Stimulated activated CD8-positive, alpha-beta memory T cell treated with anti-CD3 and anti-CD28 coated beads, Interleukin-12 subunit alpha, Interleukin-12 subunit beta, amount 100 ng/mL, for 1 hour (primary cell): ENCODE data around the gene TUBA4B.
"Not testable (repeated sequence)": the region's sequence is repeated elsewhere in the genome, so short reads cannot be mapped to it uniquely, and the experiment has no call there.

Experiments
- DNase-seq: peaks from one replicate; pipeline ENCODE4 v3.0.0-alpha.2; 2020; ENCODE audit warnings: low read depth

TUBA4B gene

DNA sequence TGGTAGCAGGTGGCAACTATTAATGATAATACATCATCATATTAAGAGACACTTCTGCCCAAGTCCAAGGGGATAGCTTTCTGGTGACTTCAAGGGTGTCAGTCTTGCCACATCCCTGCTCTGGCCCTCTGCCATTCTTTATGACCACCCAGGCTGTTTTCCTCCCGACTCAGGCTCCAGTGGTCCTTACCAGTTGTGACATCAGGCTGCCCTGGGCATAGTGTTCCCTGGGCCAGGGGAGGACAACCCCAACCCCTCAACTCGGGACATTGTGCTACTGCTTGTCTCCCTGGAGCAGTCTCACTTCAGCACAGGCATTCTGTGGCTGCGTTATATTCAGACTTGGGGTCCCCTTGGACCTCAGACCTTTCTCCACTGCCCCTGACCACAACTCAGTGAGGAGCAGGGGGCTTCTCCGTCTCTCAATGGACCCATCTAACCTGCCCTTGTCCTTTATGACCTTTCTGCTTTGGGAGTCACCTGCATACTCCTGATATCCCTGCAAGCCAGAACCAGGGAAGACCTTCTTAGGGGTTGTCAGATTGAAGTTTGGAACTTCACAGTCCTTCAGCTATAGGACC is 39.0 kb downstream of the TUBA4B start:
- DNase-seq, result no peak

DNA sequence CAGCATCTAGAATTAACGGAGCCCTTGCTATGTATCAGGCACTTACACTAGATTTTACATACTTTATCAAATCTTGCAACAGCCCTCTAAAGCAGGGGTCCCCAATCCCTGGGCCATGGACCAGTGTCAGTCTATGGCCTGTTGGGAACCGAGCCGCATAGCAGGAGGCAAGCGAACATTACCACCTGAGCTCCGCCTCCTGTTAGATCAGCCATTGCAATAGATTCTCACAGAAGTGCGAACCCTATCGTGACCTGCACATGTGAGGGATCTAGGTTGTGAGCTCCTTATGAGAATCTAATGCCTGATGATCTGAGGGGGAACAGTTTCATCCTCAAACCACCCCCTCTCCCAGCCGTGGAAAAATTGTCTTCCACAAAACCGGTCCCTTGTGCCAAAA is 39.6 kb downstream of the TUBA4B start:
- DNase-seq, result no peak

DNA sequence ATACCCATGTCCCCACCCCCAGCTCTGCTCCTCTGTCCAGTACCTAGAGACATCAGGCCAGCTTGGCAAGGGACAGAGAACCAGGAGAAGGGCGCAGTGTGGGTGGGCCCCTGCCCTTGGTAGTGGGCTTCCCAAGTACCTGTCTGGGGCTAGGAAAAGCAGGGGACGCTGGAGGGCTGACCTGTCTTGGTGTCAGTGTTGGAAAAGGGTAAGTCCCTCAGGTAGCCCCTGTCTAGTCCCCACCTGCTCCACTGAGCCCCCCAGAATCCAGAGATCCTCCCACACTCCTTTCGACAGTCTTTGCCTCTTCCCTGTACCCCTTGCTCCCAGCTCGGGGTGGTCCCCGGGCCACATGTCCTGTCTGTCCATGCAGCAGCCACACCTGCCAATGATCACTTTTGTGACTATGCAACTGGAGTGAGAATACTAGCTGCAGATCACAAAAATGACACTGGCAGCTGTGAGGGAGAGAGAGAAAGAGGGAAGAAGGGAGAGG is 40.7 kb downstream of the TUBA4B start:
- no peak for DNase-seq

DNA sequence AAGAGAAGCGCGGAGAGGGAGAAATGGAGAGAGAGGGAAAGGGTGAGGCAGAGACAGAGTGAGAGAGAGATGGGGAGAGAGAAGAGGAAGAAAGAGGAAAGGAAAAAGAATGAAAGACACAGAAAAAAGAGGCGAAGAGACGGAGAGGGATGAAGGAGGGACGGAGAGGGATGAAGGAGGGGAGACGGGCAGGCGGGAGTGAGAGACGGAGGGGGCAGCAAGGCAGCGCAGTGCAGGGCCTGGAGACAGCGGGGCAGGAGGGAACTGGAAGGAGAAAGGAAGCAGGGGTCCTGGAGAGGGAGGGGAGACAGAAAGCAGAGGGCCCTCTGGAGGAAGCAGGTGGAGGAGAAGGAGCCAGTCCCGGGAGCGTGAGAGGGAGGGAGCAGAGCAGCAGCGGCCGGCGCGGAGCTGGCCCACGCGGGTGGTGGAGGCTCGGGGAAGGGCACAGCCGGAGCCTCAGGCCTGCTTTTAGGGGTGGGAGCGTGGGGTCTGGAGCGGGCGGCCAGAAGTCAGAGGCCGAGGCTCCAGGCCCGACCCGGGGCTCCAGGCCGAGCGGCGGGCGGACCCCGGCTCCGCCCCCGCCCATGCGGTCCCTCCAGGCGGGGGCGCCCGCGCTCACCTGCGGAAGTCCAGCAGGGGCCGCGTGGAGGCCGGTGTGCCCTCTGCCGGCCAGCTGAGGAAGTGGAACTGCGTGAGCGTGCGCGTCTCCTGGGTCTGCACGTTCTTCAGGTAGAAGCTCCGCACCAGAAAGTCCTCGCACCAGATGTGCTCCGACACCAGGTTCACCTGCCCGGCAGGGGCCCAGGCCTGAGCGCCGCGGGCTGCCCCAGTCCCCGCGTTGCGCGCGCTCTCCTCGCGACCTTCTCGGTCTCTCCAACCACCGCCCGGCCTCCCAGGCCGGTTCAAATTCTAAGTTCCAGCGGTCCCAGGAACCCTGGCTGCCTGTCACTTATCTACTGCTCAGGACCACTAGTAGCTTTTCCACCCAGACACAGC is 41.6 kb downstream of the TUBA4B start:
- DNase-seq, result peak; percentile 78

DNA sequence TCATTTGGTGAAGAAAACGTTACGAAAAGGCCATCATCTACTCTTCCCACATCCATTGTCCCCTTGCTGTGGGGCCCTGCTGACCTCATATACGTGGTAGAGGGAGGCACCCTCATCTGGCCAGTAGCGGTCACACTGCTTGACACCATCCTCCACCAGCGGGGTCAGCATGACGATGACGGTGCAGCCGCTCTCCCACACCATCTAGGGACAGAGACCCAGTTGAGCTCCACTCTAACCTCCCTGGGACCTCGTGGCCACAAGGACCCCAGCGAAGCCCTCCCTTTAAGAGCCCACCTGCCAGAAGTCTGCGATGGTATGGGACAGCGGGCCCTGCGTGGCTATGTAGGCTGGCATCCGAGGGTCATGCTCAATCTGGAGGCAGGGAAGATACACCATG is 43.1 kb downstream of the TUBA4B start:
- no peak for DNase-seq

DNA sequence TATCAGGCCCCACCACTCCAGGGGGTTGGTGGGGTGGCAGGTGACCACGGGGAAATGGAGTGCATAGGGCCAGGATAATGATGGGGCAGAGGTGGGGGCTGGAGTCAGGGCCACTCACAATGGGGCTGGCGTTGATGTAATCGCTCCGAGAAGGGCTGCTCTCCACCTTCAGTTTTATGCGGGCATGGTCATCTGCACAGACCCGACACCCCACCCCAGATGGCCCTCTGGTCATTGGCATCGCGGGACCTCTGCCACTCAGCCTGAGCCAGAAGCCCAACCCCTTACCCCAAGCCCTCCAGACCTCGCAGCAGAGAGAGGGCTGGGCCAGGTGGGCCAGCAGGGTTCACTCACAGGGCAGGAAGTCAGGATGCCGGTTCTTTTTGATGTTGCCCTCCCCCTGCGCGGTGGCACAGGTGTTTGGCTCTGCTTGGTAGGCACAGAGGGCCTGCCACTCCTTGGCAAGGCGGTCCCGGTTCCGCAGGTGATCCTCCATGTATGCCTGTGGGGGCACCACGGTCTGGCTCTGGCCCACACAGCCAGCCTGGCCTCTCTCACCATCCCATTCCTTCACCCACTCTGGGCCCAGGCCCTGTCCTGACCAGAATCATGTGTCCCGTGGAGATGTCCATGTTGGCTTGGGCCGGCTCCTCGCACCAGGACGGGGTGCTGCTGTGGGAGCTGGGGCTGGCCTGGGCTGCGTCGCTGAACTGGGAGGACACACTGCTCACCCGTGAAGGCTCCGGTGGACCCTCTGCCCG is 43.8 kb downstream of the TUBA4B start:
- DNase-seq, result no peak

DNA sequence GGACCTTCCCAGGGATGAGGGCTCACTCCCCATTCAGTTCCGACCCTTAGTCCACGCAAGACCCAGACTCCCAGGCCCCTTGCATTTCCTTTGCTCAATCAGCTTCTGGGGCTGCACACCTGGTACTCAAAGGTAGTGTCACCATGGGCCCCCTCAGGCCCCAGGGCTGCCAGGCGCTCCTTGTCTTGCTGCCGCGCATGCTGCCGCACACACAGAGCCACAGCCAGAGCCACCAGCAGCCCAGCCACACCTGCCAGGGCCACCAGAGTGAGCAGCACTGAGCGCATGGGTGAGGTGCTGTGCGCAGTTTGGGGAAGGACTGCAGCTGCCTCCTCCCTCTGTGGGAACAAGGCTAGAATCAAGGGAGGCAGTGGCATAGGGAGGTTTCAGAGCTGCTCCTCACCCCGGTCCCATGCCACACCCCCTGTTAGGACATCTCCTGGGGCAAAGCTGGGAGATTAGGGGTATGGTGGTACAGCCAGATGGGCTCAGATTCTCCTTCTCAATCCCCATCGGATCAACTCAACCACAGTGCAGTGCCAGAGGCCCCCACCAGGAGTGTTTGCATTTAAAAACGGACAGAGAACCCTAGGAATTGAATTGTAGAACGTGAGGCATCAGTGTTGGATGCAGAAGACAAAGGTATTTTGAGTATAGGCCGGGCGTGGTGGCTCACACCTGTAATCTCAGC is 44.9 kb downstream of the TUBA4B start:
- no peak for DNase-seq

DNA sequence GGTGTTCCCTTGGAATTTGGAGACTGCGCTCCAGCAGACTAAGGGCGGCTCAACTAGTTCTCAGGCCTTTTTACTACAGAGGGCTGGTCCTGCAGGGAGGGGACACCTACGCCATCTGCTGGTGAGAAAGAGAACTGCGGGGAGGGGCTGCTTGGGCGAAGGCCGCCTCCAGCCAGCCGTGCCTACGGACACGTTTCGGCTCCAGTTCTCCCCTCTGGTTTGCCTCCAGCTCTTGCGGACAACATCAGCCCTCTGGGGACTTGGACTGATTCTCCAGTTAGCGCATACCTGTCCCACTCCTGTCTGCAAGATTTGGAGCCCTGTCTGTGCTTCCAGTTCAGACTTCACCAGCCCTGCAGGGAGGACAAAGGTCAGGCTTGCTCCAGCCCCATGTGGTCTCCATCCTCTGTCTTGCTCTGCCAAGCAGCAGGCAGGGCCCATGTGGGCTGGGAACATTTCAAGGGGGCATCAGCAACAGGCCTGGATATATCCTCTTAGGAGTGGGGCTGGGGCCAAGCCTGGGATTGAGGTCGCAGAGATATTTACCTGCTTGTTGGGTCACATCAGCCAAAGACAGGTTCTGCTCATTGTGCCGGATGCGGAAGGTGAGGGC is 45.8 kb downstream of the TUBA4B start:
- peak; percentile 73 for DNase-seq

DNA sequence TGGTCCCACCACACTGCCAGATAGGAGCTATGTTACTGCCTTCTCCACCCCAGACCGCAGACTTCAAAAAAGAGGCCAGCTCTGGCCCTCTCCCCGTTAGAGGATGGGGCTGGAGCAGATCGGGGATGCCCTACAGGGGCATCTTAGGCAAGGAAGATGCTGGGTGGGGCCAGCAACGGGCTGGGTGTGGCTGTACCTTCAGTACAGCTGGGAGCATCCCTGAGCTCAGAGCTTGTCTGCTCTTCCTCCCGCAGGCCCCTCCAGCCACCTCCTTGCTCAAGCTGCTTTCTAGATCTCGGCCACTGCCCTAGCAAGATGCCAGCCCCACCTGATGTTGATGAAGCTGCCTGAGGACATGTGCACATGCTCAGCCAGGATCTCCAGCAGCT is 46.3 kb downstream of the TUBA4B start:
- no peak for DNase-seq

DNA sequence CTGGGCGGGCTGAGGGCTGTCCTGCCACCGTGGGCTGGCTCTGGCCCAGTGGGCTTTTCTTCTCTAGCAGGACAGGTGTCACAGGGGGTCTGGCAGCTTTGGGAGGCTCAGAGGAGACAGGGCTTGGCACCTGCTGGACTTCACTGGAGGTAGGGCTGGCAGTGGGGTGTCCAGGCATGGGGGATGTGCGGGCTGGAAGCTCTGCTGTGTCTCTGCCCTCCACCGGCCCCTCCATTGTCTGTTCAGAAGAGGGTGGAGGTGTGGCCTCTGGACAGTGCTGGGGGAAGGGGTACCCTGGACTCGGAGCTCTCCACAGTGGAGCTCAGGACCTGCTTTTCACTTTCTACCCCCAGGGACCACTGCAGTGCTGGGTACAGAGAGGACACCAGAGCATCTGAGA is 47.0 kb downstream of the TUBA4B start:
- DNase-seq, result no peak

DNA sequence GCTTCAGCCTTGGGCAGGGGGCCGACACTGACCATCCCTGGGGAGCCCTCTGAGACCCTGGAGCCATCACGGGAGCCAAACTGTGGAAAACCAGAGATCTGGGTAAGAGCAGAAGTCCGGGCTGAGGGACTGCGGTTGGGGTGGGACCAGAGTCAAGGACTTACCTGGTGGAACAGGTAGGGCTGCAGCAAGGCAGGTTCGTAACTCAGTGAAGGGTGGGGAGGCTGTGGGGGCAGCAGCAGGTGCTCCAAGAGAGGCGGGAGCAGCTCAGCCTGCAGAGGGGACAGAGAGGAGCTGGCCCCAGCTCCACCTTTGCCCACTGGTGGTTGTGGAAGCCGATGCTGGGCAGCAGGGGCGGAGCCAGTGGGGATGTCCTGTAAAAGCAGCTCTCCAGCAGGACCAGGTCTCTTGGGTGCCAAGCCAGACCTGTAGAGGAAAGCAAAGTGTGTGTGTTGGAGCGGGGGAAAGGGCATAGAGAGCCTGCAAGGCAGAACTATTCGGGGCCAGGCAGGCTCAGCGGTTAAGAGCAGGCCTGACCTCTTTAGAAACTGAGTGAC is 49.4 kb downstream of the TUBA4B start:
- DNase-seq, result no peak

DNA sequence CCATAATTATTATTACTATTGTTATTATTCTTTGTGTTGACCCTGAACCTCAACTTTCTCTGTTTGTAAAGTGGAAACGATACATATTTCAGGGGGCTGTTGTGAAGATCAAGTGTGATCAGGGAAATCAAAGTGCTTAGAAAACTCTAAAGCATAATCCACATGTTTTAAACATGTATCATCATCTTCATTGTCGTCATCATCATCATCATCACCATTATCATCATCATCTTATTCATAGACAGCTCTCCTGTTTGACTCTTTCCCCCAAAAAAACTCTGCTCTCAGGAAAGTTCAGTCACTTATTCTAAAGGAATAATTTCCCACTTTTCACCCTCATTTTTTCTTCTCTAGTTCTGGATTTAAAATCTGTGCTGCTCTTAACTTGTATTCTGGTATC is 51.2 kb downstream of the TUBA4B start:
- no peak for DNase-seq

DNA sequence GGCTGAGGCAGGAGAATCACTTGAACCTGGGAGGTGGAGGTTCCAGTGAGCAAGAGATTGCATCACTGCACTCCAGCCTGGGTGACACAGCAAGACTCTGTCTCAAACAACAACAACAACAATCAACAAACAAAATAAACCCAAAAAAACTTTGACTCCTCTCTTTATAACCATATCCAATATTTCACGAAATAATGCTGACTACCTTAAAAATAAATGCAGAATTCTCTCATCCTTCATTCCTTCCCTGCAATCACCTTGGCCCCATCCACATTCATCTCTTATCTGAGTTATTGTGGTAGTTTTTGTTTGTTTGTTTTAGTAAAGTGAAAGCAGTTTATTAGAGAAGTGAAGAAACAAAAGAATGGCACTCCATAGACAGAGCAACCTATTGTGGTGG is 53.0 kb downstream of the TUBA4B start:
- DNase-seq, result no peak

DNA sequence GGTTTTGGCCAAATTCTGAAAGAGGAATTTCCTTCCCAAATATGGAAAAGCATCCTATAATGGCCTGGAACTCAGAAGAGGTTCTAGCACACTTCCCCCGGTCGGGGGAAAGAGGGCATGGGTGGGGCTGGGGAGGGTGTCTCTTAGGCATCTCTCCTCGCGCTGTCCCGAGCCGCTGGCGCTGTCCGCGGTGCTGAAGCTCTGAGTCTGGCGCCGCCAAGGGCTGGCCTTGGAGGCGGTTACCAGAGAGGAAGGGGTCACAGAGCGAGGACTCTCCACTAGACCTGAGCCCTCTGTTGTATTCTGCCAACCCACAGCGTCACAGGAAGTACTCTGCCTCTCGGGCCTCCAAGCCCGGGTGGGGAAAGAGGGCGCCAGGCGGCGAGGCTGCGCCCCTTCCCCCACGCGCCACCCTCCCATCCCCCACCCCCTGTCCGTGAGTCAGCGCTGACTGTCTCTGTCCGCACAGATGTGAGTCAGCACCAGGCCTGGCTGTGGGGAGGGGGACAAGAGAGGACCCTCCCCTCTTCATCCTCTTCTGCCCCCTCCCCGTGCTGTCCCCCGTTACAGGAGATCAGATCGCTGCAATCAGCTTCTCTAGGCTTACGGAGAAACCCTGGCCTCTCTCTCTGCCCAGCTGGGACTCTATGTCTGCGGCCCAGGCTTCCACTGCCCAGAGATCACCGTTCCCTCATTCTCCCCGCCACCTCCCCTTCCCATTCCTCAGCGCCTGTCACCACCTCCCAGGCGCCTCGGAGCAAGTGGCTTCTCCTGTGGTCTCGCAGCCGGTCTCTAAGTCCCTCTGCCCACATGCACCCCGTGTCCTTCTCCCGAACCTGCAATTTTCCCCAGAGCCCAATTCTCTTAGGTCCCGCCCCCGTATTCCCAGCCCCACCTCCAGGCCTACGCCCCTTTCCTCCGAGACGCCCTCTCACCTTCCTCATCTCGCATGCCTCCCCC is 55.4 kb downstream of the TUBA4B start:
- peak; percentile 33 for DNase-seq

DNA sequence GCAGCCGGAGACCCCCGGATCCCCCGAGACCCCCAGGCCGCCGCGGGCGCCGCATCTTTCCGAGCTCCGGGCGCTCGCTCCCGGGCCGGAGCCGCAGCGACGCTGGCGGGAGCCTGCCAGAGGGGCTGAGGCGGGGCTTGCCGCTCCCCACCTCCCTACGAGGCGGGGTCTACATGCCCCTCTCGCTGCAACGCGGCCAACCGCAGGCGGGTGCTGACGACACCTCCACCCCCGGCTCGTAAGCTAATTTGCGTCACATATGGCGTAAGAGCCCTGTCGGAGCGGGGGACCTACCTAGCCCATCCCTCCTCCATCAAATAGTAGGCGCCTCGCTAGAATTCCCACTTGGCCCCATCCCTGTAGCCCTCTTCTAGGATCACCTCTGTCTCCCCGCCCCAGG is 56.2 kb downstream of the TUBA4B start, which contains the start of gene PTPRN:
Gene PTPRN, minus strand, starts transcription at position 124 of the 400 bp plus-strand sequence. Its CDS starts 69 bp downstream, at position 55.
- no peak for DNase-seq

DNA sequence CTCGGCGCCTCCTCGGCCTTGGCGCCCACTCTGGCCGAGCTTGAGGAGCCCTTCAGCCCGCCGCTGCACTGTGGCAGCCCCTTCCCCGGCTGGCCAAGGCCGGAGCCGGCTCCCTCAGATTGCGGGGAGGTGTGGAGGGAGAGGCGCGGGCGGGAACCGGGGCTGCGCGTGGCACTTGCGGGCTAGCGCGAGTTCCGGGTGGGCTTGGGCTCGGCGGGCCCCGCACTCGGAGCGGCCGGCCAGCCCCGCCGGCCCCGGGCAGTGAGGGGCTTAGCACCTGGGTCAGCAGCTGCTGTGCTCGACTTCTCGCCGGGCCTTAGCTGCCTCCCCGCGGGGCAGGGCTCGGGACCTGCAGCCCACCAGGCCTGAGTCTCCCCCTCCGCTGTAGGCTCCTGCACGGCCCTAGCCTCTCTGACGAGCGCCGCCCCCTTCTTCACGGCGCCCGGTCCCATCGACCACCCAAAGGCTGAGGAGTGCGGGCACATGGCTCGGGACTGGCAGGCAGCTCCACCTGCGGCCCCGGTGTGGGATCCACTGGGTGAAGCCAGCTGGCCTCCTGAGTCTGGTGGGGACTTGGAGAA is 59.7 kb downstream of the TUBA4B start:
- DNase-seq, result not testable (repeated sequence)

DNA sequence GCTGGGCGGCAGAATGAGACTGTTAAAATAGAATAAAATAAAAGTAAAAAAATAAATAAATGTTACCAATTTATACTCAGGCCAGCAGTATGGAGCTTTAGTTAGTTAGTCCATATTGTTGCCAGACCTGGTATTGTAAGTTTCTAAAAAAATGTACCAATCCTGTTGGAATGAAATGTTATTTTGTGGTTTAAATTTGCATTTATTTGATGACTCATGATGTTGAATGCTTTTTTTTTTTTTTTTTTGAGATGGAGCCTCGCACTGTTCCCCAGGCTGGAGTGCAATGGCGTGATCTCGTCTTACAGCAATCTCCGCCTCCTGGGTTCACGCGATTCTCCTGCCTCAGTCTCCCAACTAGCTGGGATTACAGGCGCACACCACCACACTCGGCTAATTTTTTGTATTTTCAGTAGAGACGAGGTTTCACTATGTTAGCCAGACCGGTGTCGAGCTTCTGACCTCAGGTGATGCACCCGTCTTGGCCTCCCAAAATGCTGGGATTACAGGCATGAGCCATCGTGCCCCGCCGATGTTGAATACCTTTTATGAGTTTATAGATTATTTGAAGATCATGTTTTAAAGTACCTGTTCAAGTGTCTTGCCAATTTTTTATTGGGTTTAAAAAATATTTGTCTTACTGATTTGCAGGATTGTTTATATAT is 61.9 kb downstream of the TUBA4B start:
- DNase-seq, result no peak
